Left kidney (tissue), 2 donors: ENCODE measurements around the gene RTL5. TPM values are rescaled to one million over a fixed set of nuclear protein-coding genes. Genes with fewer than 3 reads are reported as not detected.

Experiments
- DNase-seq: peaks from one replicate; pipeline ENCODE4 v3.0.0-alpha.2; 2013
- polyA plus RNA-seq: library from polyadenylated mRNA; unstranded; fragments of 120-200 nt; gene quantifications from one replicate; pipeline ENCODE4 v1.2.1, GENCODE V29; 2013; ENCODE audit not compliant: insufficient read length

RTL5 gene
- polyA plus RNA-seq, 1 donor, result 23.7 TPM

GRCh38 chrX:72130762-72131250 lies 909 bp downstream of the RTL5 start:
- no peak for DNase-seq

- no peak for DNase-seq
These were observed 1.5 kb downstream of the RTL5 start for GRCh38 chrX:72130156-72130761.

- no peak for DNase-seq
These were observed 2.1 kb downstream of the RTL5 start for GRCh38 chrX:72129661-72130060.

- DNase-seq, result no peak
These were observed 2.8 kb downstream of the RTL5 start for GRCh38 chrX:72128881-72129280.

GRCh38 chrX:72128183-72128834 lies 3.4 kb downstream of the RTL5 start:
- DNase-seq, result no peak

- no peak for DNase-seq
These were observed 4.4 kb downstream of the RTL5 start for GRCh38 chrX:72127332-72127731.

GRCh38 chrX:72126539-72127140 lies 5.1 kb downstream of the RTL5 start:
- DNase-seq, result peak; percentile 80

- no peak for DNase-seq
These were observed 5.7 kb downstream of the RTL5 start for GRCh38 chrX:72126048-72126415.

- DNase-seq, result no peak
These were observed 6.2 kb downstream of the RTL5 start for GRCh38 chrX:72125331-72126047.

- no peak for DNase-seq
These were observed 7.0 kb downstream of the RTL5 start for GRCh38 chrX:72124540-72125201.

GRCh38 chrX:72123471-72124185 lies 8.1 kb downstream of the RTL5 start:
- peak; percentile 75 for DNase-seq

- no peak for DNase-seq
These were observed 8.9 kb downstream of the RTL5 start for GRCh38 chrX:72122621-72123337.

- DNase-seq, result no peak
These were observed 10.3 kb downstream of the RTL5 start for GRCh38 chrX:72121383-72121782.

GRCh38 chrX:72120837-72121236 lies 10.9 kb downstream of the RTL5 start:
- no peak for DNase-seq

- no peak for DNase-seq
These were observed 14.0 kb downstream of the RTL5 start for GRCh38 chrX:72117636-72118210.

- DNase-seq, result no peak
These were observed 16.3 kb downstream of the RTL5 start for GRCh38 chrX:72115380-72115779.

- DNase-seq, result no peak
These were observed 16.9 kb downstream of the RTL5 start for GRCh38 chrX:72114807-72115206.

GRCh38 chrX:72114306-72114705 lies 17.4 kb downstream of the RTL5 start:
- no peak for DNase-seq

- DNase-seq, result no peak
These were observed 18.3 kb downstream of the RTL5 start for GRCh38 chrX:72113461-72113860.

GRCh38 chrX:72110876-72111708 lies 20.6 kb downstream of the RTL5 start:
- DNase-seq, result no peak
